Stimulated activated CD8-positive, alpha-beta memory T cell treated with anti-CD3 and anti-CD28 coated beads, Interleukin-2, amount 100 ng/mL, for 48 hours (primary cell): ENCODE data around the gene AGAP1.

ENCODE experiments used
- DNase-seq, 2 donors: peaks; one replicate each; pipeline ENCODE4 v3.0.0-alpha.2; 2020; ENCODE audit warnings: low read depth in 2 of 2

Gene AGAP1

DNA sequence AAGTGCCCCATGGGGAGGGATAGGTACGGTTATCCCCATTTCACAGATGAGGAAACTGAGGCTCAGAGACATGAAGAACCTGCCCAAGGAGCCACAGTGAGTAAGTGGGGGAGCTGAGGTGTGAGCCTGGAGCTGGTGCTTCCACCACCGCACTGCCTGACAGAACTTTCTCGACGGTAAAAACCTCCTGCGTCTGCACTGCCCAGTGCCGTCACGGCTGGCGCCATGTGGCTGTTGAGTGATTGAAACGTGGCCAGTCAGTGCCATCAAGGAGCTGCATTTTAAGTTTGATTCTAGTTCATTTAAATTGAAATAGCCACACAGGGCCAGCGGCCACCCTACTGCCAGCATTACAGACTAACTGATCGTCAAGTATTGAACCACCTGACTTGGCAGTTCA is 217.1 kb downstream of the AGAP1 start:
- no peak for DNase-seq

DNA sequence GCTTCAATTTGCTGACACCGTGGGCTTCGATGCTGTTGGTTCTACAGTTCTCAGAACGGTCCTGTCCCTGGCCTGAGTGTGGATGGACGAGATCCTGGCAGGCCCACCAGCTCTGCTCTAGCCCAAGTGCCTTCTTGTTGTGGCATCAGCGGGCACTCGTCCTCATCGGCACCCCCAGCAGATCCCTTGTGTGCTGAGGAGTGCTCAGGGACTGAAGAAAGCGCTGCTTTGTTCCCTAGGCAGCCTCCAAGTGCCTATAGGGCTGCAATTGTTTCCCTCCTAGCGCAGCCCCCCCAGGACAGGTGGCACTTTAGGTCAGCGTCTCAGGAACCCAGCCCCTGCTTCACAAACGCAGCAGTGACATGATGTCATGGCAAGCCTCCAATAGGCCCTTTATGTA is 217.7 kb downstream of the AGAP1 start:
- DNase-seq = no peak

DNA sequence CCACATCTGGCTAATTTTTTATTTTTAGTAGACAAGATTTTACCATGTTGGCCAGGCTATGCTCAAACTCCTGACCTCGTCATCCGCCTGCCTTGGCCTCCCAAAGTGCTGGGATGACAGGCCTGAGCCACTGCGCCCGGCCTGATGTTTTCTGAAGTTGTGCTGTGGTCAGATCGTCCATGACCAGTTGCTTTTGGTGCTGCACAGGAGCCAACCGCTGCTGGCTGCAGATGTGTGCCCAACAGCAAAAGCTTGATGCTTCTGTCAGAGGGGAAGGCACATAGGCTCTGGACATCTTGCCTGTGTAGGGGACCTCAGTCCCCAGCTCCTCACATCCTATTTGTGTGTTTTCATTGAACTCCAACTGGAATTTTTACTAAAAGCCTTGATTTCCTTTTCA is 218.3 kb downstream of the AGAP1 start:
- no peak for DNase-seq

DNA sequence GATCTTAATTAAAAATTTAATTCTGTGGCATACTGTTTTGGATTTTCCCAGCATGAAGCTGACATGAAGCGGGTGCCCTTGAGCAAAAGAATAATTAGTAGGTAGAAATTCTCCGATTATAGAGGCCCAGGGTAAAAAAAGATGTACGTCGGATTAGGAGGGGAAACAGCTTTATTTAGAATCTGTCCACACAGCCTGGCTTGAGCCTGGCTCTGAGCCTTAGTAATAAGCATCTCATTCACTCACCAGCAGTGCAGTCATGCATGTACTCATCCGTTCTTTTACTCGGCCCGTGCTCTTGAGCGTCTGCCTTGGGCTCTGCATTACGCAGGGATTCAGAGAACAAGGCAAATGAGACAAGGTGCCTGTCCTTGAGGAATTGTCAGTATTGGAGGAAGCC is 219.3 kb downstream of the AGAP1 start:
- no peak for DNase-seq

DNA sequence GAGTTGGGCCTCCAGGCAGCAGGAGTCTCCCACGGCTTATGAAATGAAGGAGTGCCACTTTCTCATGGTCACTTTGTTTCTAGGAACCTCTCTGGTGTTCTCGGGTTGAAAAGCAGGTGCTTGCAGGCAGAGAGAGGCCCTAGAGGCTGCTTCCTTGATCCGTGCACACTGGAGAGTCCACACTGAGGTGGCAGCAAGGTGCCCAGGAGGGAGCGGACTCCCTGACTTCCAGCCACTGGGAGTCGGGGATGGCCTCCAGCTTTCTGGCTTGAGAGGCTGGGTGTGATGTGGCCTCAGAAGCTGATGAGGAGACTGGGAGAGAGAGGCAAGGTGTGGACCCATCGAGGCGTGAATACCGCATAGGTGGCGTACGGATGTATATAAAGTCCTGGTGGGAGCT is 221.8 kb downstream of the AGAP1 start:
- no peak for DNase-seq

DNA sequence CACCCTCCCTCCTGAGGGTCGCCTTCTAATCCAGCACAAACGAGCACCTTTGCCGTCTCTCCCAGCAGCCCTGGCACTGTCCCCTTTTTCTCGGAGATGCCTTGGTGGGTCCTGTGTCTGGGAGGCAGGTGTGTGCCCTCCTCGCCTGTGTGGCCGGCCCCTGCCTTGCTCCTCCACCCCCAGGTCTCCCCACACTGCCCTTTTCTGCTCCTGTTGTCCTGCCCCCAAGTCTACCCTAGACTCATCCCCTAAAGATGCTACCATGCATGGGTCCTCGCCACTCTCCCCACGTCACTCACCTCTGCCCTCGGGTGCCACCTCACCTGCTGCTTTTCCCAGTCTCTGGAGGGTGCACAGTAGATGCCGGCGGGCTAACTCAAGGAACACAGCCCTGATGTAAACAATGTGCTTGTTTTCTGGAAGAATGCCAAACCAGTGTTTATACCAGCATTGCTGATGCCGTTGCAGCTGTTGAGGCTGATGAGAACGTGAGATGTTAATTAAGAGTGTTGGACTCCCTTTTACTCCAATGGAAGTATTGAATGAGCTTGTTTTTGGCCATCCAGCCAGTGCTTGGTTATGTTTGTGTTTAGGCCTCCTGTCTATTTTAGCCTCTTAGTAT is 223.1 kb downstream of the AGAP1 start:
- DNase-seq = no peak

DNA sequence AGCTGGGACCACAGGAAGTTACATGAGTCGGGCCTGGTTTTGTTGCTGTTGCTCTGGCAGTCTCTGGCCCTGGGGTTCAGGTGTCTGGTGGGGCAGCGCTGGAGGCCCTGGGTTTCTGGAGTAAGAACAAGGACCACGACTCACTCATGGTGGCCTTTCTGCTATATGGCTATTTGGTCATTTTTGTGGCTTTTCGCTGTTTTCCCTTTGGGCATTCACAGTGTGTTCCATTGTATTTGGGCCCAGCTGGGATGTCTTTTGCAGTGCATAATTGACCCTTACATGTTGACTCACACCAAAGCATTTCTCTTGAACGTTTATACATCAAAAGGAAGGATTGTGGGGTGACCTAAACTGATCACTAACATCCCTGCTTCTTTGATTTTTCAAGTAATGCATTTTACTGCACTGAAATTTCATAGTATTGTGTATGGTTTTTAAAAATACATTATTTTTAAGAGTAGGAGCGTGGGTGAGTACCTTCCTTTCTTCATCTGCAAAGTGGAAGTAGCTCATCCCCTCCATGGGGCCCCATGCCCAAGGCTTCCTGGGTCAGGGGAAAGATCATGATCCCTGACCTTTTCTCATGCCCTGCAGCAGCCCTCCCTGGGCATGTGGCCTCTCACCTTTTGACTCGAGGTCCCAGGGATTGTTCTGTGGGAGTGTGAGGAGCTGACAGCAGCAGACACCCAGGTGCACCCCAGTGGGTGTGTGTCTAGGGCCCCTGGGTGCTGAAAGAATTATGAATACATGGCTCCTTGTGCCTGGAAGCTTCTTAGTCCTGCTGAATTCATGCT is 225.5 kb downstream of the AGAP1 start:
- no peak for DNase-seq

DNA sequence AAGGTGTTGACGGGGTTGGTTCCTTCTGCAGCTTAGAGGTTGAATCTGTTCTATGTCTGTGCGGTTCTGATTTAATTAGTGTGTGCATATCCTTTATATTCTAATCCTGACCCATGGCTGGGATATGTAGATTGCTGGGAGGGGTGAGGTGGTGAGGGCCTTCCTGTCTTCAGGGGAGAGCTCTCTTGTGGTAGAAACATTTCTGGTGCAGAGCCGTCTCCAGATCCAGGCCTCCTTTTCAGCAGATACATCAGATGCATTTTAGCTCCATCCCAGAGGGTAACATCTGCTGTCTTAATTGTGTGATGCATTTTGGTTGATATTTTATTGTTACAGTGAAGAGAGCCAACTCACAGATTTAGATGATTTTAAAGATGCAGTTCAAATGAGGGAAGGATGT is 227.8 kb downstream of the AGAP1 start:
- no peak for DNase-seq

DNA sequence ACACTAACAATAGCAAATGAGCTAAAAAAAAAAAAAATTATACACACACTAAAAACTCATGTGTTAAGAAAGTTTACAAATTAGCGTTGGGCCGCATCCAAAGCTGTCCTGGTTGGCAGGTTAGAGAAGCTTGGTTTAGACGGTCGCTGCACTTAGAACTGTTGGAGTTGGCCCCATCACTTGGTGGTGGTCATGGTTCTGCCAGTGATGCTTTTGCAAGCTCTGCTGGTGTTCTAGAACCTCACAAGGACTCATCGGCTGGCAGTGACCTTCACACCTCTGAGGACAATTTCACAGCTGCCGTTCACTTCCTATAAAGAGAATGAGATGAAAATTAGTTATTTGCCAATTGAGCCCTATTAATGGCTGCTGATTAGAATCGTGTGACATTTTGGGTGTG is 229.0 kb downstream of the AGAP1 start:
- DNase-seq = no peak

DNA sequence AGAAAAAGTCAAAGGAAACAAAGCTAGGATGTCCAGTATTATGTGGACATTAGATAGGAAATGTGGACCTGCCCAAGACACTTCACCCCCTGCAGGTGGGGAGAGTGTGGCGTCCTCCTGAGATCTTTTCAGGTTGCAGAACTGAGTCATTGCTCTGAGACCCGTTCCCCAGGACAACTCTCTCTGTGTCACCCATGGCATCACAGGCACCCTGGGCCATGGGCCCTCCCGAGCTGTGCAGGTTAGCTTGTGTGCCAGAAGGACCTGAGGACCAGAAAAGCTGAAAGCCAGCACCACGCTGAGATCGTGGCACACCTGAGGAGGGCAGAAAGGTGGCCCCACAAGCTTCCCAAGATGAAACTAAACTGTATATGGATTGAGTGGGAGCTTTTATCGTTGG is 229.5 kb downstream of the AGAP1 start:
- DNase-seq = no peak

DNA sequence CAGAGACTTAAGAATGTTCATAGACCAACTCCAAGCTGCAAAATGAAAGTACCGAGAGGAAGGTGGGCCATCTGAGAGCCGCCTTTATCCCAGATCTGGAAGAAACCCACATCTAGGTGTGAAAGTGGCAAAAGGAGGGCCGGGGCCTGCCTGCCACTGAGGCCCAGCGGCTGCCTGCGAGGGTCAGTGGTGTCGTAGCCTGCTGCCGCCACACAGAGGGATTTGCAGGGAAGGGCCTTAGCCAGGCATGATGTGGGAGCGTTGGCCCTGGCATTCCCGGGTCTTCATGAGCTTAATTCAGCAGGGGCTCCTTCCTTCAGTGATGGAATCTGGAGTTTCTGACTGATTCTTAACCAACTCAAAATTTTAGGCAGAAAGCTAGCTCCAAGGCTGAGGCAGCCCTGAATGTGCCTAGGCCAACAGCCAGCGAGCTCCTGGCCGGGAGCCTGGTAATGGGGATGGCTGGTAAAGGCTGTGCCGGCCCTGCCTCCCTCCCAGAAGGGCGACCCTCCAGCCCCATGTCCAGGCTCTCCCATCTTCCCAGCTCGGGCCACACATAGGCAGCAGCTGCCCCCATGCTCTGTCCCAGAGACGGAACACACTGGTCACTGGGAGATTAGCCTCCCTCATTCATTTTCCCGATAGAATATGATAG is 230.1 kb downstream of the AGAP1 start:
- DNase-seq = no peak

DNA sequence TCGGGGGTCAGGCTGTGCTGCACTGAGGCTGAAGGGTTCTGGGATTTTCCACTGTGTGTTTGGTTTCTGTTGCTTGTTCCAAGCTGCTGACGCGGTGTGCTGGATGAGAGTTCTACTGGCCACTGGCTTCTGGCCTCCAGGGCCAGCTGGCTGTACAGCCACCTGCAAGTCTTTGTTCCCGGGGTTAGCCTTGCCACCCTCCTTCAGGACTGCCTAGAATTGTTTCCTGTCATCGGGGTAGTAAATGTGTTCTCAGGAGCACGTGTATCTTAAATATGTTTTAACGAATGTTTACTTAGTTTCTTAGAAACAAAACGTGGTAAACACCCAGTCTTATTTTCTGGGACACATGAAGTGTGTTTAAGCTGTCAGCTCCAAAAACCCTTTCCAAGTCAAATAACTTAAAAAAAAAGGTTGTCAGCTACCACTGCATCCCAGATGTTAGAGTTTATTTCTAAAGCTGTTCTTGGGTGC is 231.2 kb downstream of the AGAP1 start:
- no peak for DNase-seq

DNA sequence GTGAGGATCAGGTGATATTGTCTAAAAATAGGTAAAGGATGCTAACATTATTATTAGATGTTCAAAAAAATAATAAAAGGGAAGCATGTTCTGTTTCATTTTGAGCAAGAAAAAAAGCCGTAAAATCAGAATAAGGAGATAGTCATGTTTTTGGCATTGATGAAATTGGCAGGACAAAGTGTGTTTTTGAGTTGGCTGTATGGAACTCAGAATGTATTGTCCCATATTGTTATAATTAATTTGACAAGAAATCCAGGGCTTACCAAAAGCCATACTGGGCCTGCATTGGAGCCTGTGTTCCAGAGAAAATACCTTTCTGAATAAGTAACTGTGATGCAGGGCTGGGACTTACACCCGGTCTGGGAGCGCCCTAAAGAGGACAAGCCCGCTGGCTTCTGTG is 232.0 kb downstream of the AGAP1 start:
- DNase-seq = no peak

DNA sequence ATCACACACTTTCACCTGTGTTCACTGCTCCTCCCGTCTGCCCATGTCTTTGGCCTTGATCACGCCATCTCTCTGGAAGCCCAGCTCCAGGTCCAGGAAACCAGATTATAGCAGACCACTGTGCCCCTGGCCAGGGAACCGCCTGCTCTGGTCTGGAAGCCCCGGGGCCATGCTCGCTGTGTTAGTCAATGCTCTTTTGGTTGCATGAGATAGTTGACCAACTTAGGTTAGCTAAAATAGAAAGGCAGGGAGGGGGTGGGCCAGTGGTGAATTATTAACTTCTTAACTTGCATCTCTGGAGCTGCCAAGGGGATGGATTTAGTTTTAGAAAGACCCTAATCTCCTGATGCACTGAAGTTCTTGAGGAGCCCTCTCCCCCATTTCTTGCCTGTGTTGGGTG is 232.7 kb downstream of the AGAP1 start:
- no peak for DNase-seq

DNA sequence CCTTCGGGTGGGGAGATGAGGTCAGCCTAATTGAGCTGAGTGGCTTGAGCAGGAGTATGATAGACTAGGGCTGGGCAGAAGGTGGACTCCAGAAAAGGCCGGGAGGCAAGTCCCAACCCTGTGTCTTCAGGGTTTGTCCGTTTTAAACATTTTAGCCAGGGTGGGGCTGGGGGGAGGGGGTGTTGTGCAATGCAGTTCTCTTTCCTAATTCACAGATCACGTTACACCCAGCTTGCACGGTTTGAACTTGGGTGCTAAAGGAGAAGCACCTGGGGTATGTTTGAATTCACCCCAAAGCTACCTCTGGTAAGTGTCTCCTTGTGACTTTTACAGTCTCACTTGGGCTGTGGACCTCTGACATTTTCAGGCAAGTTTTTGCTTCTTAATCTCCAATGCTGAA is 233.3 kb downstream of the AGAP1 start:
- no peak for DNase-seq

DNA sequence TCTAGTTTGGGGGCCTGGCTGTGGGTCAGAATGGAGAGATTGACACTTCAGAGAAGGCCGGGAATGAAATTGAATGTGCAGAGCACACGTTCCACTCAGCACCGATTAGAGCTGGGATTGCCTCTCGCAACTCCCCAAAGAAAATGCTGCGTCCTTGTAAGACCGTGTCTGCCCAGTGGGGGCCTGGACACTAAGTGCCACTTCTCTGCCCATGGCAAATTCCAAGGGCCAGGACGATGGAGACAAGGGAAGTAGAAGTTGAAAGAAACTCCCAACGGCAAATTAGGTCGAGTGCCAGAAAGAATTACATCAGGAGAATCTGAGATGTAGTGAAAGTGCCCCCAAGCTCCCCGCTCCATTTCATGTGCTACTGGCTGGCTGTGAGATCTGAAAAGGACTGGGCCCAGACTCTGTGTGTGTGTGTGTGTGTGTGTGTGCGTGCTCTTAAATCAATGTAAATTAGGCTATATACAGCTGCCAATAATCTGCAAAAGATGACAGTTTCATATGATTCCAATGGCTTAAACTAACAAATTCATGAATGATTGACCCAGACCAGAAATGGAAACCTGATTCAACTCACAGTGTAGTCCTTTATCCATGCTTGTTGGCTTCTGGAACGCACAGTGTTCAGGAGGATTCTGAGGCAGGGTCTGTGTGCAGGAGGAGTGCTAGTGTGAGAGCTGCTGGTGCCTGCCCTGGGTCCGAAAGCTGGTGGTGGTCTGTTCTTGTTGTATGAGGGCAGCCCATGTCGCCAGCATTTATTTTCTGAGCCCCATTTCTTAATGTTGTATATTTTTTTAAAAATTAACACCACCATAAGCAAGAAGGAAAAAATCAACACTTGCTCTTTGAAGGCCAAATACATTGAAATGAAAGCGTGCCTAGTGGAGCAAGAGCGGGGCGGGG is 234.3 kb downstream of the AGAP1 start:
- no peak for DNase-seq

DNA sequence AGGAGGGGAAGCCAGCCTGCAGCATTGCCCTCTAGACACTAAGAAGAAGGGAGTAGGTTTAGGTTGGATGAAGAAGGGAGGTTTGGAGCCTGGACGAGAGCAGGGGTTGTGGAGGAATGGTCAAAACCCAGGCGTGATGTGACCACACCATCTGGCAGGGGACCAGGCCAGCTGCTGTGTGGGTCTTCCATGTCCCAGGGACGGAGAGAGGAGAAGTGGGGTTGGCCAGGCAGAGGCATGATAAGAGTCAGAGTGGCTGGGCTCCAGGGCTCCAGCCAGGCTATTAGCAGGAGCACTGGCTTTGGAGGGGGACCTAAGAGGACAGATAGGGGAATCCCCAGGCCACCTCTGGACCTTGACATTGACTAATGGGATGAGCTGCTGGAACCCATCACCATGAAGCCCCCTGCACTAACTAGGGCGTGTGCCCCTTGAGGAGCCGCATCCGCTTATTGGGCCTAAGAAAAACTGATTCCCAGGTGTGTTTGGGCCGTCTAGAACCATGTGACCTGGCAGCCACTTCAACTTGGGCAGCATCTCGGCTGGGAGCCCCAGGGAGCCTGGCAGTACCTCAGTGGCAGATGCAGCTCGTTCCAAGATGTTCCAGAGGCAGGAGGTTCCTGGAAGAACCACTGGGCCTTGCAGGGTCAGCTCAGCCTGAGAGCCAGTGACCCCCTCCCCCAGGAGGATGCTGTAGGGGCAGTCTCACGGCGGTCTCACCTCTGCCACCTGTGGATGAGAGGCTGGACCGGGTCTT is 235.1 kb downstream of the AGAP1 start:
- DNase-seq = no peak

DNA sequence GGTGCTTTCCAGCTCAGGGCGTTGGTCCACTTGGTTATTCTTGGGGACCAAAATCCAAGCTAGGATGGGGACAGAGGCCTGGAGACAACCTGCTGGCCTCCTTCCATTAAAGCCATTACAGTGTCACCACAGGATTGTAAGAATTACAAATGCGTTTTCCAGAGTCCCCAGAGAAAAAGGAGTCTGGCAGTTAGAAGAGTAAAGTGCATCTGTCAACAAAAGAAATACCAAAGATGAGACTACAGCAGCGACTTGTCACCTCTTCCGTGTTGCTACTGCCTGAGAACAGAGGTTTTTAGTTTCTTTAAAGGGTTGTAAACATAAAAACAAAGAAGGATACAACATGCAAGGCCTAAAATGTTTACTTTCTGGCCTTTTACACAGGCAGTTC is 235.7 kb downstream of the AGAP1 start:
- no peak for DNase-seq

DNA sequence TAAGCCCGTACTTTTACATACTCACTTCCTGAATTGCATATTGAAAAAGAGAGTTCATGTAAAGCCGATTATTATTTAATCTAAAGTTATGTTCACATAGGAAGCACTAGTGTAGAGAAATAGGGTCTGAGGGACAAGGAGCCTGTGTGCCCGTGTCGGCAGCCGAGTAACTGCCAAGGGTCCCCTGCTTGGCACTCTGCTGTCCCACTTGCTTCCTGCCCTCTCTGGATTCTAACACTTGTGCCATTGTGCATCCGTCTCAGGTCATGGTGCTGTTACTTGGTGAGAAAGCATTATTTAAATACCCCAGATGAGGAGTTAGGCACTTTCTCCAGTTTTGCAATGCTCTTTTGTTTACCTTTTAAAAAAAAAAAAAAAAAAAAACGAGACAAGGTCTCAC is 236.3 kb downstream of the AGAP1 start:
- no peak for DNase-seq

DNA sequence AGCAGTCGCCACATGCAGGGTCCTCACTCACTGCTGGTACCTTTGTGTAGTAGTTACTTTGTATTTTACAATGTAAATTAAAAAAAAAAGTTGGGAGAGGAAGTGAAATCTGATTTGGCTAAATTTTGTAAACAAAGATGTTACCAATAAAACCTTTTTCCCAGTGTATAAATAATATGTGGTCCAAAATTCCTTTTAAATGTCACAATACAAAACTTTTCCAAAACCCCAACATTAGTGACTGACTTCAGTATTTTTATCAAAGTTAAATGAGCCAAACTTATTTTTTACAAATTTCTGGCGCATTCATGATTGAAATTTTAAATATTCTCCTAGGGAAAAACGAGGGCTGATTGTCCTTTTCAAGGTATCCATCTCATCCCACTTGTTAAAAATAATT is 239.9 kb downstream of the AGAP1 start:
- DNase-seq = no peak

DNA sequence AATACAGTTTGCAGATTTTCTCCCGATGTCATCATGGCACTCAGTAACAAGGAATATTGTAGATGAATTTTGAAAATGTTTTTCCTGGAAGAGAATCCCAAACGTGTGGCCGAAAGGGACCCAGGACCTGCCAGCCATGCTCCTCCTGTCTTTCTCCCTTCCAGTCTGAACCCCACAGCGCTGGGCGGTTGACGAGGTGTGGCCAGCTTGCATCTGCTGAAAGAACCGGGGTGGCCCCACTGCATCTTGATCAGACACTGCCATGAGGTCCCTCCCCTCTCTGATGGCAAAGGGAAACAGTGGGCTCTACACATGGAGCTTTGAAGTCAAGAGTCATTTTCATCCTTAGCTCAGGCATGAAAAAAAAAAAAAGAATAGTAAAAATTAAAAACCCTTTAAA is 240.3 kb downstream of the AGAP1 start:
- DNase-seq = no peak
